NOMO-1 treated with DMSO at 0.1 percent for 48 hours (cell line): ENCODE results near the gene NUP88.
A peak's percentile ranks its signal among the peaks of the same experiment; 100 is the strongest.
"Not testable (repeated sequence)": the region's sequence is repeated elsewhere in the genome, so short reads cannot be mapped to it uniquely, and the experiment has no call there.

Experiments used
- DNase-seq: peaks from one replicate; lab custom pipeline; 2025; ENCODE audit not compliant: unreplicated experiment; lab: John Stamatoyannopoulos, UW

The NUP88 gene

DNA sequence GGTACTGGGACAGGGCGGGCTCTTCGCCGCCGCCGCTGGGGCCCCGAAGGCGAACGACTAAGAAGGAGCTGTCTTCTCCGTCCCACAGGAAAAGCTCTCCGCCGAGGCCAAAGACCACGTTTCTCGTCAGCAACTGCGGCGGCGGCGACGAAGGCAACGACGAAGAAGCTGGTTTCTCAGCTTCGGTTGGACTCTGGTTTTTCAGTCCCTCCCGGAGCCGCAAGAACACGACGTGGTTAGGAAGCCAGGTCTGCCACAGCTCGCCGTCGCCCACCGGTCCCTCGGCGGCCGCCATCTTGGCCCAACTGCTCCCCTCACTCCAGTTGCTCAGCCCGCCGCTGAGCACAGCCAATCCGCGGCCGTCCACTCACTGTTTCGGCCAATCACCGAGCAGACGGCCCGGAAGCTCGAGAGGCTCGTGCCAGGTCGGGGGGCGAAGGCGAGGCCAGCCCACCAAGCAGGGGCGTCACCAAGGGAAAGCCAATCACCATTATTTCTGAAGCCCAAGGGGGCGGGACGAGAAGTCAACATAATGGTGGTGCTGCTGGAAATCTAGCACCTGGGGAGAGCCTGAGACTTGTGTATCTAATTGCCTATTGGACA, at the start of gene NUP88:
Gene NUP88 (minus strand): TSS at position 307 of the 603 bp plus-strand sequence. CDS start 12 bp downstream, at position 295.
- peak; percentile 97 for DNase-seq

- no peak for DNase-seq
These were observed 48.6 kb upstream of the NUP88 start for GRCh38 chr17:5468075-5468473.

- no peak for DNase-seq
These were observed 48.0 kb upstream of the NUP88 start for GRCh38 chr17:5467416-5467815.

DNA sequence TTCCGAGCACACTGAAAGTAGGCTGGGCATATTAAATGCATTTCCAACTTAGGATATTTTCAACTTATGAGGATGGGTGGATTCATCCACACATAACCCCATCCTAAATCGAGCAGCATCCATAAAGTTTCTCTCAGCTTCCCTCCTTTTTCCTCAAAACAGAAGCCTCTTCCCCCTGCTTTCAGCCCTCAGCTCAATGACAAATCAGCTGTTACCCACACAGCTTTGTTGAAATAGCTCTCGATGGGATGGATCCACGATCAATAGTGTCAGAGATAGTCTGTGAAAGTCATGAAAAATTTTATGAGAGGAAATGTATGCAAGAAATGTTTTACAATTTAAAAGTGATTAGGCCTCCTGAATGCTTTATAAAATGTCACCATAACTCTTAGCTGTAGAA, 46.8 kb upstream of the NUP88 start:
- DNase-seq: no peak

DNA sequence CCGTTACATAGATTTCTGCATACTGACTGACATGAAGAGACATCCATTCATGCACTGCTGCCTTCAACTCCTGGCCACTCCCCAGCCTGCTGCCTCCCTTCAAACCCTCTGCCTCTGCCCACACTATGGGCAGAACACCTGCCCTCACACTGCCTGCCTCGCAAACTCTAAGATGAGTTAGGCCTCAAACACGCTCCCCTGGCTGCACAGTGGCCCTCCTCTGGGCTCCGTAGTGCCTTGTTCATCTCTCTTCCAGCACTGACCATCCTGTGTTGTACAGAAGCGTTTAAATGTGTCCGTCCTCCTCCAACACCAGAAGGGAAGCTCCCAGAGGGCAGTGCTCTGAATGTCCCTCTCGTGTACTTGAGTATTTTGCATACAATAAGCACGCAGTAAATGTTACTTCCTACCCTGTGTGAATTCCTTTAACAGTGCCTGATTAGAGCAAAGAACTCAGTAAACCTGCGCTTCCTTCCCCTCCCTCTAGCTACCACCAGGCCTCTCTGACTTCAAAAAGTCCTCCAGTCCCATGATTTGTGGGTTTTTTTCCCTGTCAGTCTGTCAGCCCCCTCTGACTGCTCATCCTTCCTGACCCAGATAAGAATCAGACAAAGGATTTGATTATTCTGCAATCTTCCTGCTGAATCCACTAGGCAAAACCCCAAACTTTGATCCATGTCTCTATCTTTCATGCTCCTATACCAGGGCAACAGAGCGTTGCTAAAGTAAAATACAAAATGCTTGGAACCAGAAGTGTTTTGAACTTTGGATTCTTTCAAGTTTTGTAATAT, 45.5 kb upstream of the NUP88 start:
- no peak for DNase-seq

- DNase-seq: no peak
These were observed 27.3 kb upstream of the NUP88 start for GRCh38 chr17:5446786-5447185.

- no peak for DNase-seq
These were observed 24.7 kb upstream of the NUP88 start for GRCh38 chr17:5444209-5444608.

DNA sequence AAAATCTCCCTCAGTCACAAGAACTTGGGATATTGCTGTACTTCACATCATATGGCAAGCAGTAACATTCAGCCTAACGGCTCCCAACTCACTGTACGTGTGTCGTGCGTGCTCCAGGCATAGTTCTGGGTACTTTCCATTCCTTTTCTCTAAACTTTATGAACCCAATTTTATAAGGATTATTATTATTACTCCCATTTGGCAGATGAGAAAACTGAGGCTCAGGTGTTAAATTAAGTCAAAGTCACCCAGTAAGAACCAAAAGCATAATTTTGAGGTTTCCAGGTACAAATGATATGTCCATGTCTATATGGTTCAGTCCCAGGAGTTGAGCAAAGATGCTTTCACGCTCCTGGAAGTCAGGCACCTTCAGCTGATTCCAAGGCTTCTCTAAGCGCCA, 24.3 kb upstream of the NUP88 start:
- no peak for DNase-seq

GRCh38 chr17:5439446-5439764, 19.9 kb upstream of the NUP88 start:
- no peak for DNase-seq

DNA sequence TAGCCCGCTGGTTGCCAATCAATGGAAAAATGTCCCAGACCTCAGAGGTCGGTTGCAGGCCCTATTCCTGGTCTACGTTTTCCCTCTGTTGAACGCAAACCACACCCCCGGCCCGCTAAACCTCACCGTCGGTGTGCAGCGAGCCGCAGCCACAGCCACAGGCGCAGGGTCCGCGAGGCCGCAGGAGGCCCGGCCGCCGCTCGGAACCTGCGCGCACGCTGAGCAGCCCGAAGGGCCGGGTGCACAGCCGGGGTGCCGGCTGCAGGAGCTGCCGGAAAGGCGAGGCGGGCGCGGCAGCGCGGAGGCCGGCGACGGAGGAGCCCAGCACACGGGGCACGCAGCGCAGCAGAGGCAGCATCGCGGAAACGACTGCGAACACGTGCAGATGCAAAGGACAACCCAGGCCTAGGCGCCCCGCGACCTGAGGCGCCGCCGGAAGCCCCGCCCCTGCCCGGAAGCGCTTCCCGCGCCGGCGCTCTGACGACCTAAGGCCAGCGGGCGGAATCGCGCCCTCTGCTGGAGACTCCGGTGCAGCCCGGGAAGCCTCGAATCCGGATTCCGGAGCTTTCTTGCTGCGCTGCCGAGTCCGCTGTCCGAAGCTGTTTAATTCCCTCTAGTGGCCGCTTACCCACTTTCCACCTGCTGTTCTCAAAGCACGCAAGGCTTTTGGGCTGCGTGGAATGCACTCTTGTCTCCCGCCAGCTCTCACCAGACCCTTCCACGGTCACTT, 19.4 kb upstream of the NUP88 start, which contains the start of gene C1QBP:
Gene C1QBP (minus strand): TSS at position 440 of the 730 bp plus-strand sequence. CDS start 82 bp downstream, at position 358.
- DNase-seq: peak; percentile 94

- DNase-seq: no peak
These were observed 18.4 kb upstream of the NUP88 start for GRCh38 chr17:5437721-5438317.

DNA sequence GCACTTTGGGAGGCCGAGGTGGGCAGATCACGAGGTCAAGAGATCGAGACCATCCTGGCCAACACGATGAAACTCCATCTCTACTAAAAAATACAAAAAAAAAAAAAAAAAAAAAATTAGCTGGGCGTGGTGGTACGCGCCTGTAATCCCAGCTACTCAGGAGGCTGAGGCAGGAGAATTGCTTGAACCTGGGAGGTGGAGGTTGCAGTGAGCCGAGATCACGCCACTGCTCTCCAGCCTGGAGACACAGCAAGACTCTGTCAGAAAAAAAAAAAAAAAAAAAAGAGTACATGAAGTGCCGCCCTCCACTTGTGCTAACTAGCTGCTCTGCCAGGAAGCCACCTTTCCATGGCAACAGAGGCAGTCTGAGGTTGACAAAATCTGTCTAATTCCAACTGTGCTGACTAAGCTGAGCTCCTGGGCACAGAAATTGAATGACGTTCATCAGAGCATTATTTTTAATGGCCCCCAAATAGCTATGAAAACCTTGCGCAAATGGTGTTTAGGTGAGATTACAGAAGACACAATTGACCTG, 16.4 kb upstream of the NUP88 start:
- DNase-seq: not testable (repeated sequence)

- no peak for DNase-seq
These were observed 15.5 kb upstream of the NUP88 start for GRCh38 chr17:5434984-5435383.

- no peak for DNase-seq
These were observed 12.6 kb upstream of the NUP88 start for GRCh38 chr17:5431949-5432556.

GRCh38 chr17:5431234-5431633, 11.8 kb upstream of the NUP88 start:
- DNase-seq: not testable (repeated sequence)

DNA sequence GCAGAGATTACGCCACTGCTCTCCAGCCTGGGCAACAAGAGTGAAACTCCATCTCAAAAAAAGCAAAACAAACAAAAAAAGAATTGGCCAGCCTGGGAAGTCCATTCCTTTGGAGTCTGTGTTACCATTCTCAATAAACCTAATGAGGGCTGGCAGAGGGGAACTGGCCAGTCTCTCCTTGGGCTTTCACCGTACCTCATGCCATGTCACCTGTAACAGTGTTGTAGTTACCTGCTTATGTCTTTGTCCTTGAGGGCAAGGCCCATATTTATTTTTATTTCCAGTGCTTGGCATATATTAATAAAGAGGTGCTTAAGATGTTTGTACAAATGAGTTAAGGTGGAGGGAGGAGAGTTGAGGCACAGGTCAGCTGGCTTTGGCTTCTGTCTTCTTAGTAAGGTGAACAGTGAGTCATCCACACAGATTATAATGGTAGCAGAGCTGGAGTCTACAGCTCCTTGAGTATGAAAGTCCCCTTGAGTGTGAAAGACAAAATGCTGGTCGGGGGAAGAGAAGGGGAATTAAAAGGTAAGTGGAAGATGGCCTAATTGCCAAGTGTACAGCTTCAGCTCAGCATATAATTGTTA, 11.0 kb upstream of the NUP88 start:
- DNase-seq: no peak

DNA sequence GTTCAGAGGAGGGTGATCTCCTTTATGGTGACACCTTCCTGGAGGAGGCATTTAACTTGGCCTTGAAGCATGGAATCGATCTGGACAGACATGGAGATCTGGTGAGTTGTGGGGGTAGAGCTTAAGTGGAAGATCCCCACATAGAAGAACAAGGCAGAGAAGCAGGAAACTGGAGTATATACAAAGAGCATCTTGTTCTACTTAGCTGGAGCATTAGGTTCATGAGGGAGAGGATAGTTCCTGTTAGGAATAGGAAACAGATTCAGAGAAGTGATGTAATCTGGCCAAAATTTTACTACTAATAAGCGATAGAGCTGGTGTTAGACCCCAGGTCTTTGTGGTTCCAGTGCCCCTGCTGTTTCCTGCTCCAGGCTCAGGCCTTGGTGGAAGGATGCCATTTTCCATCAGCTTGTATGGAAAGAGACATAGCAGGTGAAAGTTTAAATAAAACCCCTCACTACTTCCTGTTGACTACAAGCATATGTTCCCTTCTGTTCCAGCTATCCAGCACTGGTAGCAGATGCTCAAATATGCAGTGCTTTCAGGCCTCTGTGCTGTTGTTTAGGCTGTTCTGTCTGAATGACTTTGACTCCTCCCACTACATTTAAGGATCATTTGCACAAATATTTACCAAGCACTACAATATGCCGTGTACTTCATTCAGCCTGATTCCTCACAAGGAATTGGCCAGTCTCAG, 9.9 kb upstream of the NUP88 start:
- DNase-seq: no peak

DNA sequence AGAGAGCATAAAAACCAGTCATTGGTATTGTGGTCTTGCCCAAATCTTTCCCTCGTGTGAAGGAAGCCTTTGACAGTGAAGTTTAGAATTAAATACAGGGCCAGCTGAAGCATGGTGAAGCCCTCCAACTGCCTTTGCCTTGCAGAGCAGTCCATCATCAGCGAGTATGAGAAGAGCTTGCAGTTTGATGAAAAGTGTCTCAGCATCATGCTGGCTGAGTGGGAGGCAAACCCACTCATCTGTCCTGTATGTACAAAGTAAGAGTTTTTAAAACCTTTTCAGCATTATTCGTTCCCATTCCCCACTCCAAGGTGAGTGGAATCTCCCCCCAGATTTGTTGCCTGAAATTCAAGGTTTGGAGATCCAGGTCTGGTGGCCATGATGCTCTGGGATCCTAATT, 6.4 kb upstream of the NUP88 start:
- no peak for DNase-seq

GRCh38 chr17:5424909-5425308, 5.4 kb upstream of the NUP88 start:
- DNase-seq: no peak

- no peak for DNase-seq
These were observed 3.0 kb upstream of the NUP88 start for GRCh38 chr17:5422505-5422904.
